BJ (cell line): ENCODE data around the gene PAK4. TPM values are rescaled to one million over a fixed set of nuclear protein-coding genes. Genes with fewer than 3 reads are reported as not detected.
"Not testable (repeated sequence)": the region's sequence is repeated elsewhere in the genome, so short reads cannot be mapped to it uniquely, and the experiment has no call there.

ENCODE experiments used
- CTCF ChIA-PET: fragments of 350-600 bp; formaldehyde crosslinking; extraction: SDS; loops from one replicate; lab custom pipeline; 2021; ENCODE audit warnings: antibody characterized with exemption, inconsistent platforms; lab: Yijun Ruan, JAX
- POLR2A ChIA-PET: fragments of 300-600 bp; sonication (Branson Sonifier 250); formaldehyde crosslinking; extraction: SDS; loops from one replicate; lab custom pipeline; 2021; ENCODE audit warnings: antibody characterized with exemption; lab: Charles Lee
- DNase-seq: peaks from one replicate; pipeline ENCODE4 v3.0.0-alpha.2; 2011; ENCODE audit warnings: low read depth
- H3K27me3 ChIP-seq: 2 replicates; pipeline ENCODE4 v1.6.0; 2011; ENCODE audit warnings: low read length; ENCODE audit not compliant: control insufficient read depth, insufficient read depth
- H3K36me3 ChIP-seq: 2 replicates; pipeline ENCODE4 v1.5.1; 2011; ENCODE audit warnings: low read length; ENCODE audit not compliant: control insufficient read depth, insufficient read depth
- H3K4me3 ChIP-seq: 2 replicates; pipeline ENCODE4 v1.5.1; 2011; ENCODE audit warnings: low read depth, mild to moderate bottlenecking, control low read depth, low read length
- CTCF ChIP-seq: IDR thresholded peaks from 2 replicates; pipeline ENCODE4 v1.5.1; 2011; ENCODE audit warnings: low read depth, mild to moderate bottlenecking, control low read depth, inconsistent platforms, low read length, moderate library complexity; ENCODE audit not compliant: insufficient read depth
- polyA plus RNA-seq: library from polyadenylated mRNA; depleted of rRNA; stranded (reverse); fragments of >200 nt; gene quantifications from 2 replicates; pipeline ENCODE4 v1.2.3, GENCODE V29; 2011

Gene PAK4
- polyA plus RNA-seq, 1 experiment = 19.6 TPM

GRCh38 chr19:39207293-39207836, 81.8 kb downstream of the PAK4 start:
- H3K36me3 ChIP-seq = no peaks in the 10 kb centered on the region
- no peak overlapping the region for H3K4me3 ChIP-seq
- CTCF ChIA-PET = interaction anchor here (0.8 kb wide), 1 partner anchor 11 kb away, joined by 3 read pairs; the partner anchor contains the start of gene NCCRP1
- TF ChIP-seq CTCF = no peak
- peaks cover 10% of the 10 kb centered on the region for H3K27me3 ChIP-seq
- POLR2A ChIA-PET = no interaction called here
- no peak for DNase-seq

GRCh38 chr19:39208175-39208795, 82.7 kb downstream of the PAK4 start:
- ChIA-PET CTCF (no interaction called here), POLR2A (no interaction called here)
- DNase-seq = no peak
- H3K4me3 ChIP-seq = no peak overlapping the region
- H3K36me3 ChIP-seq = no peaks in the 10 kb centered on the region
- peaks cover 5% of the 10 kb centered on the region for H3K27me3 ChIP-seq
- no peak for TF ChIP-seq CTCF

GRCh38 chr19:39209196-39209595, 83.6 kb downstream of the PAK4 start:
- no peak for TF ChIP-seq CTCF
- Histone ChIP-seq H3K4me3 (no peak overlapping the region), H3K36me3 (no peaks in the 10 kb centered on the region), H3K27me3 (peaks cover 3% of the 10 kb centered on the region)
- ChIA-PET CTCF (no interaction called here), POLR2A (no interaction called here)
- DNase-seq = no peak

GRCh38 chr19:39211731-39212374, 86.3 kb downstream of the PAK4 start:
- Histone ChIP-seq H3K4me3 (no peak overlapping the region), H3K27me3 (peaks cover 3% of the 10 kb centered on the region; the same call in 1 of the 2 replicates), H3K36me3 (no peaks in the 10 kb centered on the region)
- ChIA-PET CTCF (no interaction called here), POLR2A (no interaction called here)
- DNase-seq = no peak
- no peak for TF ChIP-seq CTCF

- DNase-seq = no peak
- ChIA-PET CTCF (no interaction called here), POLR2A (no interaction called here)
- H3K27me3 ChIP-seq = 0 out of 2 replicates have a peak, but pooled peaks cover 3% of the 10 kb centered on the region
- TF ChIP-seq CTCF = peak; percentile 22; the same call in 1 of the 2 replicates
- H3K4me3 ChIP-seq = no peak overlapping the region
- H3K36me3 ChIP-seq = no peaks in the 10 kb centered on the region
These were observed 86.8 kb downstream of the PAK4 start for GRCh38 chr19:39212375-39212742.

GRCh38 chr19:39215323-39215722, 89.7 kb downstream of the PAK4 start:
- H3K36me3 ChIP-seq, H3K27me3 ChIP-seq, H3K4me3 ChIP-seq, DNase-seq, POLR2A ChIA-PET: not testable (repeated sequence)
- CTCF ChIA-PET = interaction anchor here (0.6 kb wide), 1 partner anchor 105 kb away, joined by 3 read pairs; no protein-coding TSS in a partner anchor
